Tibial nerve (tissue), 4 donors: ENCODE results near the gene SPON1. TPM values are rescaled to one million over a fixed set of nuclear protein-coding genes. Genes with fewer than 3 reads are reported as not detected.

Experiments
- DNase-seq, 2 donors: peaks; one replicate each; pipeline ENCODE4 v3.0.0-alpha.2; 2019; ENCODE audit warnings: low spot score in 2 of 2
- H3K27ac ChIP-seq, 4 donors: fragments of 200-600 bp; sonication (generic) in 3 of 4; one replicate each; pipeline ENCODE4 v1.5.1; 2017 to 2019; ENCODE audit warnings: mild to moderate bottlenecking in 1 of 4
- H3K27me3 ChIP-seq, 2 donors: fragments of 200-600 bp; sonication (generic) in 1 of 2; one replicate each; pipeline versions ENCODE4 v1.5.1 to v1.6.0; 2017 to 2019
- H3K36me3 ChIP-seq, 3 donors: fragments of 200-600 bp; sonication (generic); one replicate each; pipeline ENCODE4 v1.5.1; 2018 to 2019
- H3K4me1 ChIP-seq, 4 donors: fragments of 200-600 bp; sonication (generic) in 3 of 4; one replicate each; pipeline ENCODE4 v1.5.1; 2017 to 2019
- H3K4me3 ChIP-seq, 4 donors: fragments of 200-600 bp; sonication (generic) in 3 of 4; one replicate each; pipeline ENCODE4 v1.5.1; 2017 to 2019; ENCODE audit warnings: mild to moderate bottlenecking in 1 of 4, moderate library complexity in 1 of 4
- H3K9me3 ChIP-seq, 4 donors: fragments of 200-600 bp; sonication (generic) in 3 of 4; one replicate each; pipeline ENCODE4 v1.5.1; 2017 to 2019
- CTCF ChIP-seq, 5 experiments: fragments of 200-600 bp in 3 of 5; fragments of 450-650 bp in 2 of 5; sonication (generic) in 3 of 5; IDR thresholded peaks; one replicate each; pipeline ENCODE4 v1.5.1; 2016 to 2019; ENCODE audit warnings: antibody characterized with exemption in 5 of 5, mild to moderate bottlenecking in 3 of 5, moderate library complexity in 2 of 5
- EP300 ChIP-seq, 2 donors: sonication (generic); formaldehyde crosslinking; IDR thresholded peaks; one replicate each; pipeline ENCODE4 v1.6.1; 2017; ENCODE audit warnings: antibody characterized with exemption in 2 of 2, mild to moderate bottlenecking in 1 of 2
- POLR2A ChIP-seq, 2 donors: fragments of 450-650 bp; IDR thresholded peaks; one replicate each; pipeline ENCODE4 v1.6.1; 2017; ENCODE audit warnings: antibody characterized with exemption in 2 of 2, mild to moderate bottlenecking in 2 of 2, moderate library complexity in 2 of 2
- WGBS, 2 donors: methylation state at CpG; one replicate each; pipeline ENCODE4 v1.1.5; 2018; 5-methylcytosine and 5-hydroxymethylcytosine counted together
- total RNA-seq, 4 donors: library from RNA; depleted of rRNA; stranded (reverse); fragments of >200 nt; gene quantifications; one replicate each; pipeline ENCODE4 v1.1.0, GENCODE V29; 2016

The SPON1 gene
- total RNA-seq, 4 donors from 2014 or later: 13.5 to 33.9 (median 30.2) TPM

DNA sequence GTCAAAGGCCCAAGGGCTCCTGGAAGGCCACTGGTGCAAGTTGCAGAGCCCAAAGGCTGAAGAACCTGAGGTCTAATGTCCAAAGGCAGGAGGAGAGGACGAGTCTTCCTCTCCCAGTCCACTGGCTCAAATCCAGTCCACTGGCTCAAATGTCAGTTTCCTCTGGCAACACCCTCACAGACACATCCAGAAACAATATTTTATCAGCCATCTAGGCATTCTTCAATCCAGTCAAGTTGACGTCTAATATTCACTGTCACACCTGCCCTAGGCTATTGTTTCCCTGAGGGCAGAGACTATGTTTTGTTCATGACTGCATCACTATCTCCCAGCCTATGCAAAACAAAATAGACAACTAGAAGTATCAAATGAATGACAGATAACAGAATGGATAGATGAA lies 148.1 kb downstream of the SPON1 start:
- DNase-seq: no peak
- H3K9me3 ChIP-seq: no peaks in the 10 kb centered on the region
- TF ChIP-seq POLR2A (IDR thresholded peaks at IDR 0.05) (no peak), CTCF (IDR thresholded peaks at IDR 0.05) (no peak), EP300 (IDR thresholded peaks at IDR 0.05) (no peak)
- no peak overlapping the region for H3K27ac ChIP-seq
- WGBS, 2 donors: 52 to 57% methylated on average over 2 of the region's 2 CpGs
- no peak overlapping the region for H3K4me3 ChIP-seq
- no peaks in the 10 kb centered on the region for H3K27me3 ChIP-seq
- H3K36me3 ChIP-seq: no peaks in the 10 kb centered on the region
- no peaks in the 10 kb centered on the region for H3K4me1 ChIP-seq

GRCh38 chr11:14111496-14111895 lies 149.0 kb downstream of the SPON1 start:
- no peak for TF ChIP-seq EP300 (IDR thresholded peaks at IDR 0.05)
- TF ChIP-seq POLR2A (IDR thresholded peaks at IDR 0.05): no peak
- no peak for TF ChIP-seq CTCF (IDR thresholded peaks at IDR 0.05)

DNA sequence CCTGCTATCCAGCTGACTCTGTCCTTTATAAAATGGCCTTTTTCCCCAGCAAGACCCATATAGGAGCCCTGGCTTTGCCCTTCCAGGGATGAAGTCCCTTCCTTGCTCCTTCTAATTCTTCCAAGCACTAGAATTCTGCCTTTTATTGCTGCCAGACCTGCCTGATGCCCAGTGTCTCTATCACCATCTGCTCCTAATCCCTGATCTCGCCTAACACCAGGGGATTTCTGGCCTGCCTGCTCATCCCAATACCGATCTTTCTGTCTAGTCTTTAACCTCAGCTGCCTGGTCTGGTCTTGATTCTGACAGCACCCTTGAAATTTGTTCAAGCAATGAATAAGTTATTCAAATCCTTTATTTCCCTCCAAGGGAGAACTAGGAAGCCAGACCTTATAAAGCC lies 150.2 kb downstream of the SPON1 start:
- H3K27ac ChIP-seq: no peak overlapping the region
- no peaks in the 10 kb centered on the region for H3K9me3 ChIP-seq
- no peak for DNase-seq
- no peaks in the 10 kb centered on the region for H3K4me1 ChIP-seq
- 84 to 86% methylated on average over 2 of the region's 2 CpGs for WGBS, 2 donors
- no peaks in the 10 kb centered on the region for H3K27me3 ChIP-seq
- no peaks in the 10 kb centered on the region for H3K36me3 ChIP-seq
- TF ChIP-seq POLR2A (IDR thresholded peaks at IDR 0.05) (no peak), CTCF (IDR thresholded peaks at IDR 0.05) (no peak), EP300 (IDR thresholded peaks at IDR 0.05) (no peak)
- H3K4me3 ChIP-seq: no peak overlapping the region

More at GRCh38 chr11:14111496-14111895, 149.0 kb downstream of the SPON1 start:
- H3K36me3 ChIP-seq: no peaks in the 10 kb centered on the region
- no peak overlapping the region for H3K27ac ChIP-seq
- no peak overlapping the region for H3K4me3 ChIP-seq
- WGBS, 2 donors: 40 to 46% methylated on average over 2 of the region's 2 CpGs
- no peaks in the 10 kb centered on the region for H3K4me1 ChIP-seq
- no peak for DNase-seq
- no peaks in the 10 kb centered on the region for H3K27me3 ChIP-seq
- no peaks in the 10 kb centered on the region for H3K9me3 ChIP-seq

DNA sequence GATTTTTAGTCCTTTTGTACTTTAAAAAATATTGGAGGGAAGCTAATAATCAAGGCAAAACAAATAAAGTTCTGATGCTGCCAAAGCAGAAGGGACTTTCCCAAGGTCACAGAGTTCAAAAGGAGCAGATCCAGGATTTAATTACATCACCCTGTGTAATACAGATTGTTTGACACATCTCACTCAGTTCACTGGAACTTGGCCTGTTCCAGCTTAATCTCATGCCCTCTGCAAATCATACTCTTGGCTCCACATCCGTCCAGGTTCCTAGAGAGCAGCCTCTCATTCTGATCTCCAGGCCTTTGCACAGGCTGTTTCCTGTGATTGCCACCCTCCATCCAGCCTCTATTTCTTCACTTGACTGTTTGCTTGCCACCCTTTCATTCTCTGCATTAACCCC lies 151.7 kb downstream of the SPON1 start:
- Histone ChIP-seq H3K4me3 (no peak overlapping the region), H3K4me1 (no peaks in the 10 kb centered on the region), H3K27me3 (no peaks in the 10 kb centered on the region), H3K9me3 (no peaks in the 10 kb centered on the region), H3K36me3 (no peaks in the 10 kb centered on the region), H3K27ac (no peak overlapping the region)
- WGBS, 2 donors: 29 to 31% methylated on average over 1 of the region's 1 CpG
- no peak for TF ChIP-seq POLR2A (IDR thresholded peaks at IDR 0.05)
- no peak for TF ChIP-seq CTCF (IDR thresholded peaks at IDR 0.05)
- TF ChIP-seq EP300 (IDR thresholded peaks at IDR 0.05): no peak
- no peak for DNase-seq

- Histone ChIP-seq H3K27me3 (no peaks in the 10 kb centered on the region), H3K4me1 (no peaks in the 10 kb centered on the region), H3K36me3 (no peaks in the 10 kb centered on the region), H3K27ac (no peak overlapping the region), H3K9me3 (no peaks in the 10 kb centered on the region), H3K4me3 (no peak overlapping the region)
- WGBS, 2 donors: 55% methylated on average over 2 of the region's 2 CpGs
- no peak for TF ChIP-seq CTCF (IDR thresholded peaks at IDR 0.05)
- no peak for TF ChIP-seq POLR2A (IDR thresholded peaks at IDR 0.05)
- no peak for TF ChIP-seq EP300 (IDR thresholded peaks at IDR 0.05)
- no peak for DNase-seq
These were observed 152.3 kb downstream of the SPON1 start for GRCh38 chr11:14114786-14115185.
